Measurements from ENCODE around the gene RBM38. TPM values are rescaled to one million over a fixed set of nuclear protein-coding genes. Genes with fewer than 3 reads are reported as not detected.

The RBM38 gene
- total RNA-seq, 1 experiment from 2014 or later: 39.9 TPM

GRCh38 chr20:57439993-57440392, 48.8 kb downstream of the RBM38 start:
- TF ChIP-seq SIN3A (IDR thresholded peaks at IDR 0.05; ENCODE audit: borderline replicate concordance, insufficient read depth, low read depth, low read length) (no peak), REST (IDR thresholded peaks at IDR 0.05; ENCODE audit: insufficient read depth in 1 of 2, low read depth in 2 of 2, low read length in 1 of 2) (no peak), CTCF (IDR thresholded peaks at IDR 0.05) (no peak), POLR2AphosphoS5 (IDR thresholded peaks at IDR 0.05; ENCODE audit: low read depth, low read length) (no peak), TCF7L2 (IDR thresholded peaks at IDR 0.05; ENCODE audit: low read depth, low read length) (no peak)
- DNase-seq (ENCODE audit: low read depth, low spot score): no peak
- in situ Hi-C loops (cut with HindIII; ENCODE audit: low pct_unique_long_range_greater_than_20kb, low sequenced_read_pairs): no loop called here
- POLR2A ChIA-PET: no interaction called here
- H3K27me3 ChIP-seq (ENCODE audit: control insufficient read depth, insufficient read depth, low read length): no peaks in the 10 kb centered on the region
- H3K4me1 ChIP-seq (ENCODE audit: control insufficient read depth, insufficient read depth, low read length): peaks cover 11% of the 10 kb centered on the region
- H3K36me3 ChIP-seq (ENCODE audit: control insufficient read depth, insufficient read depth, low read length): no peaks in the 10 kb centered on the region
- H3K9me3 ChIP-seq (ENCODE audit: control insufficient read depth, insufficient read depth, low read depth, low read length): no peaks in the 10 kb centered on the region
- H3K4me3 ChIP-seq (ENCODE audit: low read depth in 2 of 2, low read length in 2 of 2): no peak overlapping the region
- H3K27ac ChIP-seq (ENCODE audit: low read length): no peak overlapping the region
- BruUV-seq (replicated peaks): no TSS peak
- intact Hi-C loops (cut with micrococcal nuclease; ENCODE audit: unreplicated experiment): no loop called here
- CTCF ChIA-PET: no interaction called here
- no peak for ATAC-seq

GRCh38 chr20:57440678-57441509, 49.7 kb downstream of the RBM38 start:
- POLR2A ChIA-PET: no interaction called here
- Histone ChIP-seq H3K36me3 (ENCODE audit: control insufficient read depth, insufficient read depth, low read length) (no peaks in the 10 kb centered on the region), H3K4me3 (ENCODE audit: low read depth in 2 of 2, low read length in 2 of 2) (no peak overlapping the region), H3K27ac (ENCODE audit: low read length) (no peak overlapping the region), H3K4me1 (ENCODE audit: control insufficient read depth, insufficient read depth, low read length) (peaks cover 11% of the 10 kb centered on the region), H3K9me3 (ENCODE audit: control insufficient read depth, insufficient read depth, low read depth, low read length) (no peaks in the 10 kb centered on the region), H3K27me3 (ENCODE audit: control insufficient read depth, insufficient read depth, low read length) (no peaks in the 10 kb centered on the region)
- TF ChIP-seq SIN3A (IDR thresholded peaks at IDR 0.05; ENCODE audit: borderline replicate concordance, insufficient read depth, low read depth, low read length) (no peak), POLR2AphosphoS5 (IDR thresholded peaks at IDR 0.05; ENCODE audit: low read depth, low read length) (no peak), CTCF (IDR thresholded peaks at IDR 0.05) (no peak), TCF7L2 (IDR thresholded peaks at IDR 0.05; ENCODE audit: low read depth, low read length) (no peak), REST (IDR thresholded peaks at IDR 0.05; ENCODE audit: insufficient read depth in 1 of 2, low read depth in 2 of 2, low read length in 1 of 2) (no peak)
- peak; percentile 82 for ATAC-seq
- no TSS peak for BruUV-seq (replicated peaks)
- DNase-seq (ENCODE audit: low read depth, low spot score): no peak
- in situ Hi-C loops (cut with HindIII; ENCODE audit: low pct_unique_long_range_greater_than_20kb, low sequenced_read_pairs) (no loop called here), intact Hi-C loops (cut with micrococcal nuclease; ENCODE audit: unreplicated experiment) (no loop called here)
- CTCF ChIA-PET: no interaction called here

Measured in Panc1 (cell line).